Measurements from ENCODE around the gene MC1R. TPM values are rescaled to one million over a fixed set of nuclear protein-coding genes. Genes with fewer than 3 reads are reported as not detected.

Gene MC1R
- total and polyA plus RNA-seq, 2 of the 8 experiments (the other 6 are each of a cell fraction or from before 2014, with no cell fraction given): 2.2 to 2.9 TPM

GRCh38 chr16:89964201-89964600 is 45.5 kb downstream of the MC1R start:
- Histone ChIP-seq H3K4me1 (replicated peaks in 1 of 4; ENCODE audit: control insufficient read depth in 3 of 4, insufficient read depth in 4 of 4, low read length in 3 of 4) (no peaks in the 10 kb centered on the region), H4K91ac (replicated peaks; ENCODE audit: insufficient read length, low read length) (no peak overlapping the region), H2BK12ac (ENCODE audit: low read depth, low read length) (no peak overlapping the region), H2BK5ac (ENCODE audit: low read depth, low read length) (no peak overlapping the region), H2BK20ac (ENCODE audit: low read length) (no peak overlapping the region), H2AFZ (ENCODE audit: low read length) (no peak overlapping the region), H3K9me3 (ENCODE audit: insufficient read depth in 2 of 2, low read depth in 1 of 2, low read length in 1 of 2) (no peaks in the 10 kb centered on the region), H3K56ac (replicated peaks; ENCODE audit: insufficient read length, low read depth, low read length) (no peak overlapping the region), H3K27ac (ENCODE audit: low read depth, low read length) (no peak overlapping the region), H3K36me3 (ENCODE audit: control insufficient read depth in 2 of 4, insufficient read depth in 4 of 4, low read length in 3 of 4) (peaks cover 0 to 6% (median under 1%) of the 10 kb centered on the region in 4 experiments; a peak in 3 of 8 replicates), H2BK120ac (replicated peaks; ENCODE audit: low read depth, low read length) (no peak overlapping the region), H3K79me1 (ENCODE audit: low read depth, low read length) (no peaks in the 10 kb centered on the region), H4K5ac (ENCODE audit: insufficient read length, low read depth, low read length) (no peak overlapping the region), H3K4me3 (ENCODE audit: extremely low read depth in 1 of 4, insufficient read depth in 2 of 4, low read depth in 3 of 4, low read length in 4 of 4) (no peak overlapping the region), H3K27me3 (replicated peaks in 1 of 4; ENCODE audit: control insufficient read depth in 3 of 4, extremely low read depth in 1 of 4, insufficient read depth in 3 of 4, low read length in 3 of 4) (no peaks in the 10 kb centered on the region), H3K23ac (ENCODE audit: insufficient read length) (no peak overlapping the region), H4K20me1 (replicated peaks in 1 of 2; ENCODE audit: control insufficient read depth in 1 of 2, insufficient read depth in 2 of 2, low read length in 2 of 2) (peaks cover 1 to 7% of the 10 kb centered on the region in 2 experiments), H3K4ac (replicated peaks; ENCODE audit: insufficient read length, low read depth, low read length) (no peak overlapping the region), H3K9ac (replicated peaks in 1 of 4; ENCODE audit: extremely low read depth in 1 of 4, low read depth in 3 of 4, low read length in 3 of 4) (no peak overlapping the region), H3K4me2 (ENCODE audit: insufficient read depth in 1 of 2, low read depth in 2 of 2, low read length in 2 of 2) (no peak overlapping the region), H3K79me2 (ENCODE audit: control insufficient read depth in 1 of 2, insufficient read depth in 2 of 2, low read length in 2 of 2) (no peaks in the 10 kb centered on the region), H3K23me2 (ENCODE audit: low read depth, low read length) (no peaks in the 10 kb centered on the region), H2BK15ac (ENCODE audit: low read length) (no peak overlapping the region), H4K8ac (ENCODE audit: extremely low read depth, insufficient read depth, low read length) (peak overlapping the region; percentile 16; the same call in 1 of the 2 replicates), H2AK5ac (ENCODE audit: low read depth, low read length) (no peak overlapping the region), H3K18ac (ENCODE audit: extremely low read depth, low read length) (no peak overlapping the region), H3K14ac (ENCODE audit: insufficient read length) (no peak overlapping the region)
- ChIA-PET CTCF (ENCODE audit: partially characterized antibody) (no interaction called here), POLR2A (ENCODE audit: partially characterized antibody) (interaction anchor here (1.2 to 7.5 kb wide), 3 partner anchors 10 to 18 kb away, joined by 3 to 54 read pairs (median 4); partner anchors contain the start of gene DEF8)
- 96% methylated on average over 22 of the region's 25 CpGs; no CpG with 5 or more reads in 1 of the 2 experiments for WGBS, 2 experiments (ENCODE audit: extremely low coverage in 1 of 2, insufficient coverage in 1 of 2, insufficient read length in 1 of 2, insufficient replicate concordance in 2 of 2, low coverage in 1 of 2, low lambda C conversion rate in 2 of 2, missing lambda C conversion rate in 1 of 2)
- DNase-seq (ENCODE audit: low read depth in 1 of 2, low spot score in 2 of 2) (no peak), FAIRE-seq (no peak)
- TF ChIP-seq EZH2 (IDR thresholded peaks at IDR 0.05; ENCODE audit: low read depth, low read length, severe bottlenecking): no peak
- TF ChIP-seq RFX5 (IDR thresholded peaks at IDR 0.05; ENCODE audit: borderline replicate concordance, low read depth, low read length): no peak
- TF ChIP-seq KDM5A (IDR thresholded peaks at IDR 0.05; ENCODE audit: low read length): no peak
- TF ChIP-seq SRF (IDR thresholded peaks at IDR 0.05; ENCODE audit: low read depth, low read length): no peak
- TF ChIP-seq KDM4A (IDR thresholded peaks at IDR 0.05; ENCODE audit: low read depth, low read length, severe bottlenecking): no peak
- no peak for TF ChIP-seq CEBPB (IDR thresholded peaks at IDR 0.05; ENCODE audit: low read depth, low read length)
- no peak for TF ChIP-seq CTBP2 (IDR thresholded peaks at IDR 0.05; ENCODE audit: borderline replicate concordance, insufficient read depth, insufficient read length, low read length)
- TF ChIP-seq TAF1 (IDR thresholded peaks at IDR 0.05; ENCODE audit: low read depth, low read length): no peak
- no peak for TF ChIP-seq CBX8 (IDR thresholded peaks at IDR 0.05; ENCODE audit: borderline replicate concordance, low read depth, low read length)
- TF ChIP-seq SIX5 (IDR thresholded peaks at IDR 0.05; ENCODE audit: low read depth, low read length): no peak
- no peak for TF ChIP-seq POLR2A (IDR thresholded peaks at IDR 0.05; ENCODE audit: control extremely low read depth in 1 of 2, low read depth in 2 of 2, low read length in 2 of 2)
- TF ChIP-seq MAX (IDR thresholded peaks at IDR 0.05): no peak
- no peak for TF ChIP-seq CHD1 (IDR thresholded peaks at IDR 0.05; ENCODE audit: low read depth, low read length)
- no peak for TF ChIP-seq JUND (IDR thresholded peaks at IDR 0.05; ENCODE audit: low read length)
